ENCODE data around the gene PIWIL4. TPM values are rescaled to one million over a fixed set of nuclear protein-coding genes. Genes with fewer than 3 reads are reported as not detected.

The PIWIL4 gene
- total RNA-seq, 3 donors from 2014 or later, result 5.0 to 11.5 (median 5.9) TPM

DNA sequence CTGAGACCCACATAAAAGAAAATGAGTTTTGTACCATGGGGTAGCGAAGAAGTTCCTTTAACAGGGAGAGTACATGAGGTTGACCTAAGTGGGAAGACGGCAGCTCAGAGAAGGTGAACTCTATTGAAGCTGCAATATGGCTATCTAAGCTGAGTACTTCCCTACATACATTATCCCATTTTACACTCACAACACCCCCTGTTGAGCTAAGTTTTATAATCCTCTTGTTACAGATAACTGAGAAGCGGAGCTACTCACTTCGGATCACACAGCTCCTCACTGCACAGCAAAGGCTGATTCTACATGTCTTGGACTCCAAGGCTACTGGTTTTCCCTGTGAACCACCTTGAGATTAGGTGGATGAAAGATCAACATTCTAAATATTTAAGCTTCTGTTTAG, 8.2 kb upstream of the PIWIL4 start:
- ATAC-seq, result no peak
- intact Hi-C loops (cut with DNase I, micrococcal nuclease), result no loop called here
- H3K4me1 ChIP-seq (ENCODE audit: low read depth), result no peaks in the 10 kb centered on the region

DNA sequence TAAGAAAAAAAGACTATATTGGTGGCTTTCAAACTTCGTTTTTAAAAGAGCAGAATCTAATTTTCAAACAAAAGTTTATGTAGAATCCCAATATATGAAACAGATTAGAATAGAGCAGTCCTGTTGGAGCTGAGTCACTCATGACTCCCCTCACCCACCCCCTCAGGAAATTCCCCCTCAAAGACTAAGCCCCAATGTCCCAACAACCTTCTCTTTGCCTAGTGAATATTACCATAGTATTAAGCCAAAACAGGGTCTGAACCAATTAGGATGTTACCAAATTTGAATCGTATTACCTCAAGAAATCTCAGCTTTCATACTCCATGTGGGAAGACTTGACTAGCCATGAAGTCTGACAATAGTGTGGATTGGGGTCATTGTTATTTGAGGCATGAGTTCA, 7.8 kb upstream of the PIWIL4 start:
- no peak for ATAC-seq
- Histone ChIP-seq H3K36me3 (ENCODE audit: low read depth) (no peaks in the 10 kb centered on the region), H3K4me1 (ENCODE audit: low read depth) (no peaks in the 10 kb centered on the region), H3K9me3 (no peaks in the 10 kb centered on the region), H3K4me3 (no peak overlapping the region)
- TF ChIP-seq, protein P1, sequence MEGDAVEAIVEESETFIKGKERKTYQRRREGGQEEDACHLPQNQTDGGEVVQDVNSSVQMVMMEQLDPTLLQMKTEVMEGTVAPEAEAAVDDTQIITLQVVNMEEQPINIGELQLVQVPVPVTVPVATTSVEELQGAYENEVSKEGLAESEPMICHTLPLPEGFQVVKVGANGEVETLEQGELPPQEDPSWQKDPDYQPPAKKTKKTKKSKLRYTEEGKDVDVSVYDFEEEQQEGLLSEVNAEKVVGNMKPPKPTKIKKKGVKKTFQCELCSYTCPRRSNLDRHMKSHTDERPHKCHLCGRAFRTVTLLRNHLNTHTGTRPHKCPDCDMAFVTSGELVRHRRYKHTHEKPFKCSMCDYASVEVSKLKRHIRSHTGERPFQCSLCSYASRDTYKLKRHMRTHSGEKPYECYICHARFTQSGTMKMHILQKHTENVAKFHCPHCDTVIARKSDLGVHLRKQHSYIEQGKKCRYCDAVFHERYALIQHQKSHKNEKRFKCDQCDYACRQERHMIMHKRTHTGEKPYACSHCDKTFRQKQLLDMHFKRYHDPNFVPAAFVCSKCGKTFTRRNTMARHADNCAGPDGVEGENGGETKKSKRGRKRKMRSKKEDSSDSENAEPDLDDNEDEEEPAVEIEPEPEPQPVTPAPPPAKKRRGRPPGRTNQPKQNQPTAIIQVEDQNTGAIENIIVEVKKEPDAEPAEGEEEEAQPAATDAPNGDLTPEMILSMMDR (IDR thresholded peaks at IDR 0.05), result no peak
- intact Hi-C loops (cut with DNase I, micrococcal nuclease), result no loop called here
- no peak for DNase-seq

More for the DNA sequence above, 8.2 kb upstream of the PIWIL4 start:
- TF ChIP-seq, protein P1 (IDR thresholded peaks at IDR 0.05), result no peak
- Histone ChIP-seq H3K9me3 (no peaks in the 10 kb centered on the region), H3K4me3 (no peak overlapping the region), H3K36me3 (ENCODE audit: low read depth) (no peaks in the 10 kb centered on the region)
- DNase-seq, result no peak

DNA sequence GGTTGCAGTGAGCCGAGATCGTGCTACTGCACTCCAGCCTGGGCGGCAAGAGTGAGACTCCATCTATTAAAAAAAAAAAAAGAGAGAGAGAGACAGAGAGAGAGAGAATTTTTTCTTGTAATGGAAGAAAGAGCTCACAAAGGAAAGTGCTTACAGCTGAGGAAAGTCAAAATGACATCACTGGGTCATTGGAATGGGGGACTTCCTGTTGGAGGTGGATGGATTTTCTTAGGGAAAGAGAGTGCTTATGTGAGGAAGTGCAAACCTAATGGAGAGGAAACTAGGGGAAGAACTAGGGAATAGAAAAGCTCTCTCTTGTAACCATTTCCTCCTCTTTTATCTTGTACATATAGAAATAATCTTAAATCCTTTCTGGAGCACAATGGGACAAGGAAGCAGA, 6.3 kb upstream of the PIWIL4 start:
- intact Hi-C loops (cut with DNase I, micrococcal nuclease), result no loop called here
- no peaks in the 10 kb centered on the region for H3K4me1 ChIP-seq (ENCODE audit: low read depth)
- DNase-seq (no peak), ATAC-seq (no peak)
- no peaks in the 10 kb centered on the region for H3K9me3 ChIP-seq
- no peaks in the 10 kb centered on the region for H3K36me3 ChIP-seq (ENCODE audit: low read depth)
- TF ChIP-seq, protein P1 (IDR thresholded peaks at IDR 0.05), result no peak
- H3K4me3 ChIP-seq, result no peak overlapping the region

DNA sequence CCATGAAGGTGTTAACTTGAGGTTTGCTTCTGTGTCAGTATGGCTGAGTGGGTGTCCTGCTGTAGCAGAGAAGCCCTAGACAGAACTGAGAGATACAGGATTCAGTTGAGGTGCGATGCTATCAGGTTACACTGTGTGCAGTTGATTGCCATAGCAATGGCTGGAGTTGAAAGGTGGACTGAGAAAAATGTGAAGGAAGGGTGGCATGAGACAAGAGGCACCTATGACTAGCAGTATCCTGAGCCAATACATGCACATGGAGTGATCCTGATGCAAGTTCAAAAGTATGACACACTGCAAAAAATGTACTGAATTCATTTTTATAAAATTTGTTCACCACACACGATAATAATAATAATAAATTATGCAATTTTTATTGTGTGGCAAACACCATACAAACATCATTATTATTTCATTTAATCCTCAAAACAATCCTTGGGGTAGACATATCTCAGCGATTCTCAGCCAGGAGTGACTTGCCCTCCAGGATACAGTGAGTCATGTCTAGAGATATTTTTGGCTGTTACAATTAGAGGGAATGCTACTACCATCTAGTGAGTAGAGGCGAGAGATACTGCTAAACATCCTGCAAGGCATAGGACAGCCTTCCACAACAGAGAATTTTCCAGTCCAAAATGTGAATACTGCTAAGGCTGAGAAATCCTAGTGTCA, 3.9 kb upstream of the PIWIL4 start:
- ATAC-seq, result peak; percentile 38
- no peak for DNase-seq
- intact Hi-C loops (cut with DNase I, micrococcal nuclease), result no loop called here
- no peaks in the 10 kb centered on the region for H3K4me1 ChIP-seq (ENCODE audit: low read depth)
- TF ChIP-seq, protein P1 (IDR thresholded peaks at IDR 0.05), result no peak
- no peaks in the 10 kb centered on the region for H3K36me3 ChIP-seq (ENCODE audit: low read depth)
- H3K4me3 ChIP-seq, result no peak overlapping the region
- H3K9me3 ChIP-seq, result no peaks in the 10 kb centered on the region

DNA sequence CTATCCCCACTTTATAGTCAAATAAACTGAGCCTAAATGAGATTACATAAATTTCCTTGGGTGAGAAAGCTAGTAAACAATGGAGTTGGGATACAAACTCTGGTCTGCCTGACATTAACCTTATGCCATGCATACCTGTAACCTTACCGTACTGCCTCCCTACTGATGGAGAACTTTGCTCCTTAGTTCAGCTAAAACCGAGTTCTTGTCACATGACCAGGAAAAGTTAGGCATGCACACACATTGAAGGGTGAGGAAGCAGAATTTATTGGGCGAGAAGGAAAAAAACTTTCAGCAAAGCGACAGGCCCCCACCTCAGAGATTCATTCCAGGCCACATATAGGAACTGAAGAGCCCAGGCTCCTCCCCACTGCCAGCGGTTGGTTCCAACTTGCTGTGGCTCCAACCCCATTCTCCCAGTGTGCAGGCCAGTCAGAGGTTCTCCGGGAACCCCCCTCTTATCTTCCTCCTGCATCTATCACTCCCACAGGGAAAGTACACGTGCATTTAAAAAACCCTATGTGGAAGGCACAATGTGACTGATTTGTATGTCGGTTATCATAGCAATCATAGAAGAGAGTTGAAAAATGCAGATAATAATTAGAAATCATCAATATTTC, 3.2 kb upstream of the PIWIL4 start:
- H3K9me3 ChIP-seq, result no peaks in the 10 kb centered on the region
- no peaks in the 10 kb centered on the region for H3K36me3 ChIP-seq (ENCODE audit: low read depth)
- no peak for DNase-seq
- H3K4me1 ChIP-seq (ENCODE audit: low read depth), result no peaks in the 10 kb centered on the region
- H3K4me3 ChIP-seq, result no peak overlapping the region
- ATAC-seq, result peak; percentile 37
- TF ChIP-seq, protein P1 (IDR thresholded peaks at IDR 0.05), result no peak
- intact Hi-C loops (cut with DNase I, micrococcal nuclease), result no loop called here
